ENCODE measurements around the gene MYMK.
A peak's percentile ranks its signal among the peaks of the same experiment; 100 is the strongest.

The MYMK gene

GRCh38 chr9:133487331-133487725 is 37.4 kb downstream of the MYMK start:
- no peaks in the 10 kb centered on the region for H3K27me3 Mint-ChIP-seq (ENCODE audit: low read depth, poor library complexity)
- H3K9me3 Mint-ChIP-seq, result no peaks in the 10 kb centered on the region
- no peak for TF ChIP-seq CTCF (IDR thresholded peaks at IDR 0.05)
- no peak overlapping the region for H3K27ac Mint-ChIP-seq
- H3K4me1 Mint-ChIP-seq, result peaks cover 35% of the 10 kb centered on the region
- no peaks in the 10 kb centered on the region for H3K36me3 Mint-ChIP-seq (ENCODE audit: low read depth)
- DNase-seq, result peak; percentile 2
- H3K4me3 Mint-ChIP-seq, result no peak overlapping the region

- Mint-ChIP-seq H3K9me3 (no peaks in the 10 kb centered on the region), H3K27me3 (ENCODE audit: low read depth, poor library complexity) (peaks cover 1% of the 10 kb centered on the region)
Measured at GRCh38 chr9:133485531-133486260, 39.1 kb downstream of the MYMK start.

GRCh38 chr9:133484671-133485437 is 39.9 kb downstream of the MYMK start:
- TF ChIP-seq CTCF (IDR thresholded peaks at IDR 0.05), result no peak
- no peak overlapping the region for H3K27ac Mint-ChIP-seq
- H3K4me3 Mint-ChIP-seq, result no peak overlapping the region
- peaks cover 39% of the 10 kb centered on the region for H3K4me1 Mint-ChIP-seq
- peaks cover 7% of the 10 kb centered on the region for H3K27me3 Mint-ChIP-seq (ENCODE audit: low read depth, poor library complexity)
- DNase-seq, result no peak
- H3K36me3 Mint-ChIP-seq (ENCODE audit: low read depth), result no peaks in the 10 kb centered on the region
- H3K9me3 Mint-ChIP-seq, result no peaks in the 10 kb centered on the region

More at GRCh38 chr9:133485531-133486260, 39.1 kb downstream of the MYMK start:
- DNase-seq, result no peak
- Mint-ChIP-seq H3K36me3 (ENCODE audit: low read depth) (no peaks in the 10 kb centered on the region), H3K4me1 (peaks cover 37% of the 10 kb centered on the region), H3K4me3 (no peak overlapping the region), H3K27ac (no peak overlapping the region)
- no peak for TF ChIP-seq CTCF (IDR thresholded peaks at IDR 0.05)

GRCh38 chr9:133483611-133484010 is 41.1 kb downstream of the MYMK start:
- H3K36me3 Mint-ChIP-seq (ENCODE audit: low read depth), result no peaks in the 10 kb centered on the region
- H3K27me3 Mint-ChIP-seq (ENCODE audit: low read depth, poor library complexity), result peaks cover 8% of the 10 kb centered on the region
- H3K4me1 Mint-ChIP-seq, result peaks cover 34% of the 10 kb centered on the region
- no peak for TF ChIP-seq CTCF (IDR thresholded peaks at IDR 0.05)
- H3K9me3 Mint-ChIP-seq, result no peaks in the 10 kb centered on the region
- no peak overlapping the region for H3K4me3 Mint-ChIP-seq
- DNase-seq, result no peak
- H3K27ac Mint-ChIP-seq, result no peak overlapping the region

GRCh38 chr9:133478851-133479711 is 45.7 kb downstream of the MYMK start, which contains the start of gene SLC2A6:
Gene SLC2A6, minus strand, starts transcription at chr9:133479099. Its CDS starts 40 bp downstream, at chr9:133479059.
- H3K27ac Mint-ChIP-seq, result peak within 1 kb of the TSS; percentile 68

More at GRCh38 chr9:133478851-133479711, 45.7 kb downstream of the MYMK start, which contains the start of gene SLC2A6:
- TF ChIP-seq CTCF (IDR thresholded peaks at IDR 0.05), result no peak
- no peaks in the 10 kb centered on the region for H3K36me3 Mint-ChIP-seq (ENCODE audit: low read depth)
- no peaks in the 10 kb centered on the region for H3K9me3 Mint-ChIP-seq
- H3K27me3 Mint-ChIP-seq (ENCODE audit: low read depth, poor library complexity), result peaks cover 8% of the 10 kb centered on the region
- H3K4me1 Mint-ChIP-seq, result peaks cover 23% of the 10 kb centered on the region
- DNase-seq, result peak; percentile 93
- H3K4me3 Mint-ChIP-seq, result peak within 1 kb of the TSS; percentile 76

Data from nephron progenitor cell (in vitro differentiated cells).